IPS-18c (cell line): ENCODE measurements around the gene TP53I13.
A peak's percentile ranks its signal among the peaks of the same experiment; 100 is the strongest.

ENCODE experiments used
- H3K4me3 ChIP-seq: 2 replicates; pipeline ENCODE4 v1.7.0; 2013; ENCODE audit warnings: low read depth, mild to moderate bottlenecking, low read length, moderate library complexity; ENCODE audit not compliant: insufficient read depth
- H3K9me3 ChIP-seq: one replicate; pipeline ENCODE4 v1.6.1; 2013; ENCODE audit warnings: mild to moderate bottlenecking, low read length, moderate library complexity; ENCODE audit not compliant: control insufficient read depth, insufficient read depth

The TP53I13 gene

GRCh38 chr17:29588017-29588561, 19.6 kb downstream of the TP53I13 start:
- Histone ChIP-seq H3K9me3 (no peaks in the 10 kb centered on the region), H3K4me3 (peak overlapping the region; percentile 78)

DNA sequence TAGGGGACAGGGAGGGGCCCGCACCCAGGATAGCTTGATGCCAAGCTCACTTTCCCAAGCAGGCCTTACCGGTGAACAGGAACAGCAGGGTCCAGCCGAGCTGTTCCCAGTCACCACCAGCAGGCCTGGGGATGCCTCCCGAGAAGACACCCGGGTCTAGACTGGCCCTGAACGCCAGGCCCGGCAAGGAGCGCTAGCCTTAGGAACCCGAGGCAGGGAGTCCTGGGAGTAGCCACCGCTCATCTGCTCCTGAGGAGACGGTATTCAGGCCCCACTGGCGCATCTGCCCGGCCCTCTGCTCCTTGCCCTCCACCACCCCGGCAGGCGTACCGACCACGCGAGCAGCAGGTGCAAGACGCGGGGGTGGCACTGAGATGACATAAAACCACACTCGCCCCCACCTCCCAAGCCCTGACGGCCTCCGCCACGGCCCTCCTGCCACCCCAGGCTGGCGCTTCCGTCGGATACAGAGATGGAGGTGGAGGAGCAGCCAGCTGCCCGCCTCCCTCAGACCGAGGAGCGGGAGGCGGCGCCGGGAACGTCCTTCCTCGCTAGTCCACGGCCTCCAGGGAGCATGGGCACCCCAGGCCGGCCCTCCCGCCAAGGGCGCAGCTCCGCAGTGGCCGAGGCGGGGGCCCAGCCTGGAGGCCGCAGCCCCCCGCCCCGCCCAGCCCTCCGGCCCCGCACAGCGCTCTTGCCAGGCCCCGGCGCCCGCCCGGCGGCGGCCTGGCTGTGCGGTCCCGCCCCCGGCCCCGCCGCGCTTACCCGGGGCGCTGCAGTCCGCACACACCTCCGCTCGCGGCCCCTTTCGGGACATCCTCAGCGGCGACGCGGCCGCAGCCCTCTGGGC, 20.3 kb downstream of the TP53I13 start:
- peak overlapping the region; percentile 78 for H3K4me3 ChIP-seq
- H3K9me3 ChIP-seq: no peaks in the 10 kb centered on the region

- Histone ChIP-seq H3K4me3 (peak within 1 kb of the TSS; percentile 78), H3K9me3 (no peaks in the 10 kb centered on the region)
These were observed 21.3 kb downstream of the TP53I13 start, which contains the start of gene GIT1 for GRCh38 chr17:29589524-29590410. GIT1 (minus strand) TSS chr17:29589648; CDS start chr17:29589378, 270 bp downstream.

GRCh38 chr17:29590411-29591145, 22.1 kb downstream of the TP53I13 start:
- peak overlapping the region; percentile 53 for H3K4me3 ChIP-seq

DNA sequence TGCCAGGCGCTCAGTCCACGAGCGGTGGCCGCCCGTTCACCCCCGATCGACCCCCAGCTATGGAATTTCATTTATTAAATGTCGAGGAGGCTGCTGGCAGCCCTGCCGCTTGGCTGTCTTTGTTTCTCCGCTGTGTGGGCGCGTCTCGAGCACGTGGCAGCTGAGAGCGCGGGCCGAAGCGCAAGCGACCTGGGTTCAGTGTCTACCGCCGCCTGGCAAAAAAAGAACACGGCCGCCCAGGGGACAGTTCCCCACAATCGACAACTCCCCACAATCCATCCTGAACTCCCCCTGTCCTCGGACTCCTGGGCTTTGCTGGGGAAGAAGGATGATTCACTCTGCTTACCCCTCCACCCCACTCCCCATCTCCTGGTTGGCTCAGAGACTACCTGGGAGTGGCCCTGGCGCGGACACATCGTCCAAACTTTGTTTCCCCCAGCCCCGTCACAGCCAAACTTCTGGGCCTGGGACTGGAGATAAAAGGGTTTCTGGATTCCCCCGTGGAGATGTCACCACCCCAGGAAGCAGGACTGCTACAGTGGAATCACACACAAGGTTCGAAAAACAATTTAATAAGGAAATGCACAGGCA, 22.7 kb downstream of the TP53I13 start:
- H3K4me3 ChIP-seq: peak overlapping the region; percentile 53
- no peaks in the 10 kb centered on the region for H3K9me3 ChIP-seq

More at GRCh38 chr17:29590411-29591145, 22.1 kb downstream of the TP53I13 start:
- H3K9me3 ChIP-seq: no peaks in the 10 kb centered on the region

- H3K4me3 ChIP-seq: peak overlapping the region; percentile 53
- H3K9me3 ChIP-seq: no peaks in the 10 kb centered on the region
These were observed 23.5 kb downstream of the TP53I13 start for GRCh38 chr17:29591737-29592608.

DNA sequence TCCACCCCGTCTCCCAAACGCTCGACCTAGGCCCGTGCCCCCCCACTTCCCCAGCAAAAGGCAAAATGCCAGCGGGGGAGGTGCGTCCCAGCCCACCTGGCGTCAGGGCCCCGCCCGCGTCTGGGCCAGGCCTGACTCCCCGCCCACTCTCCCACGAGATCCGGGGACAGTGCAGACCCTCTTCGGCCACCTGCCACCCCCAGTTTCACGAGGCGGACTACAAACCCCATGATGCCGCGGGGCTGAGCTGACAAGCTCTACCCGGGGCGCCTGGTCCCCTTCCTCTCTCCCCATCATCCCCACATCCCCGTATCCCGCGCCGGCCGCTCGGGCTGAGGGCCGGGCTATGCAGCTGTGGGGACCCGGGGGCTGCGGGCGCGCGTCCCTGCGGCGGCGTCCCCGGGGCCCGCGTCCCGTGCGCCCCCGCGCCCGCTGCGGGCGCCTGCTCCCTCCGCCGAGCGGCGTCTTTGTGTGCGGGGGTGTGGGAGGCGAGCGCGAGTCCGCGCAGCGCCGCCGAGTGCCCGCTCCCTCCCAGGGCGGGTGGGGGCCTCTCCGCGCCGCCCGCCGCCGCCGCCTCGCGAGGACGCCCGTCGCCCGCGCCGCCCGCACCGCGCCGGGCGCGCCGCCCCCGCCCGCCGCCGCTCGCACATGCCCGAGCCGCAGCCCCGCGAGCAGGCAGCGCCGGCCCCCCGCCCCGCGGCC, 24.5 kb downstream of the TP53I13 start, which contains the start of gene ANKRD13B:
ANKRD13B (plus strand) TSS at position 283 of the 702 bp plus-strand sequence. CDS start 490 bp downstream, outside the sequence.
- peak within 1 kb of the TSS; percentile 78 for H3K4me3 ChIP-seq
- H3K9me3 ChIP-seq: no peaks in the 10 kb centered on the region

GRCh38 chr17:29593591-29594518, 25.4 kb downstream of the TP53I13 start:
- Histone ChIP-seq H3K4me3 (peak overlapping the region; percentile 78), H3K9me3 (no peaks in the 10 kb centered on the region)

DNA sequence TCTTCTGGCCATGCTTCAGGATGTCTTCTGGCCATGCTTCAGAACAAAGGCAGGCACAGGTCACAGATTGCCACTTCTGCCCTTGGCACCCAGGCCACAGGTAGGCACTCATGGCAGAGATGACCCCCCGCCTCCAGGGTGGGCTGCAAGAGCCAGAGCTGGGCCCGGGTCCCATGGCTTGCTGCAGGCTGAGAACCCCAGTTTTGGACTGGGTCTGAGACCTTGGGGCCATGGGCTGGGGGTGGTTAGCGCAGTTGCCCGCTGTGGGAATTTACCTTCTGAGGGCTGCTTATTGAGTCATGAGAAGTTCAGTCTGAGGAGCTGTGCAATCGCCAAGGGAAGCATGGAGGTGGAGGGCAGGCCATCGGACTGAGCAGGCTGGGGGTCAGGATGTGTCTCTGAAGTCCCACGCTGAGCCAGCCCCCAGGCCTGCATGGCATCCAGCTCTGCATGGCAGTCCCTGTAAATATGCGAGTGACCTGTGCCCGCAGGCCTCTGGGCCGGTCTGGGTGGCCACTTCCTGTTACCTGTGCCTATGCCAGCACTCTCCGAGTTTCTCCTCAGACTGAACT, 26.1 kb downstream of the TP53I13 start:
- H3K9me3 ChIP-seq: no peaks in the 10 kb centered on the region
- H3K4me3 ChIP-seq: peak overlapping the region; percentile 78; the same call in 1 of the 2 replicates

- no peak overlapping the region for H3K4me3 ChIP-seq
- H3K9me3 ChIP-seq: no peaks in the 10 kb centered on the region
These were observed 26.8 kb downstream of the TP53I13 start for GRCh38 chr17:29595107-29595942.

- no peaks in the 10 kb centered on the region for H3K9me3 ChIP-seq
These were observed 27.7 kb downstream of the TP53I13 start for GRCh38 chr17:29595943-29596774.

DNA sequence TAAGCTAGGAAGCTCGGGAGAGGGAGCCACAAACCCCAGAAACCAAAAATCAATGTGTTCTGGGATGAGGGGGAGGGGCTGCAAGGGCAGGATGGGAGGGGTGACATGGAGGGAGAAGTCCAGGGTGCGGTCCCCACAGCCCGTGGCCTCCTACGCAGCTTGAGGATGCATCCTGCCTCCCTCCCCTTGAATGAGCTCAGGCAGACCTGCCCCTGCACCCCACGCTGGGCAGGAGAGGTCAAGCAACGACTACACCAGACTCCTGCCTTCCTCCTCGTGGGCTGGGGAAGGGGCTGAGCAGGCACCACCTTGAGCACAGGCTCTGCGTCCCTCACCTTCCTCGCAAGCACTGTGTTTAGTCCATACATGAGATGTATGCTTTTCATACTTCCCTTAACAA, 28.3 kb downstream of the TP53I13 start:
- Histone ChIP-seq H3K4me3 (no peak overlapping the region), H3K9me3 (no peaks in the 10 kb centered on the region)

More at GRCh38 chr17:29595943-29596774, 27.7 kb downstream of the TP53I13 start:
- H3K4me3 ChIP-seq: no peak overlapping the region
